ENCODE results near the gene SUV39H1.
"Not testable (repeated sequence)": the region's sequence is repeated elsewhere in the genome, so short reads cannot be mapped to it uniquely, and the experiment has no call there.

The SUV39H1 gene

GRCh38 chrX:48688531-48689150, 7.9 kb upstream of the SUV39H1 start:
- DNase-seq, result no peak

- DNase-seq, result no peak
Observed at GRCh38 chrX:48689208-48689920, 7.2 kb upstream of the SUV39H1 start.

- DNase-seq, result not testable (repeated sequence)
Observed at GRCh38 chrX:48691746-48692145, 4.8 kb upstream of the SUV39H1 start.

- no peak for DNase-seq
Observed at GRCh38 chrX:48694776-48695533, 1.6 kb upstream of the SUV39H1 start.

- no peak for DNase-seq
Observed at GRCh38 chrX:48695534-48695896, 1.0 kb upstream of the SUV39H1 start.

GRCh38 chrX:48695925-48696300, 621 bp upstream of the SUV39H1 start:
- DNase-seq, result no peak

GRCh38 chrX:48696909-48697727, 584 bp downstream of the SUV39H1 start:
- DNase-seq, result no peak

GRCh38 chrX:48698306-48698705, 1.8 kb downstream of the SUV39H1 start:
- DNase-seq, result no peak

GRCh38 chrX:48700246-48700645, 3.7 kb downstream of the SUV39H1 start:
- no peak for DNase-seq

- no peak for DNase-seq
Observed at GRCh38 chrX:48700951-48701653, 4.6 kb downstream of the SUV39H1 start.

GRCh38 chrX:48702032-48702431, 5.5 kb downstream of the SUV39H1 start:
- DNase-seq, result no peak

GRCh38 chrX:48702716-48703115, 6.2 kb downstream of the SUV39H1 start:
- DNase-seq, result no peak

GRCh38 chrX:48703228-48703627, 6.7 kb downstream of the SUV39H1 start:
- no peak for DNase-seq

- no peak for DNase-seq
Observed at GRCh38 chrX:48703642-48704481, 7.3 kb downstream of the SUV39H1 start.

GRCh38 chrX:48705871-48706270, 9.3 kb downstream of the SUV39H1 start:
- no peak for DNase-seq

- DNase-seq, result no peak
Observed at GRCh38 chrX:48709522-48710112, 13.1 kb downstream of the SUV39H1 start.

- no peak for DNase-seq
Observed at GRCh38 chrX:48711162-48711928, 14.8 kb downstream of the SUV39H1 start.

- no peak for DNase-seq
Observed at GRCh38 chrX:48711929-48712505, 15.5 kb downstream of the SUV39H1 start.

GRCh38 chrX:48713847-48714246, 17.3 kb downstream of the SUV39H1 start:
- no peak for DNase-seq

- DNase-seq, result no peak
Observed at GRCh38 chrX:48714573-48714972, 18.0 kb downstream of the SUV39H1 start.

Measured in stimulated activated CD4-positive, alpha-beta T cell treated with anti-CD3 and anti-CD28 coated beads, Interleukin-12 subunit alpha, Interleukin-12 subunit beta, amount 100 ng/mL, for 4 hours (primary cell).